C4-2B (cell line): ENCODE results near the gene CFAP161.
A peak's percentile ranks its signal among the peaks of the same experiment; 100 is the strongest.

Source experiments
- CTCF ChIP-seq: fragments of 450-650 bp; conservative IDR thresholded peaks from 2 replicates; pipeline ENCODE4 v1.5.1; 2017; ENCODE audit warnings: mild to moderate bottlenecking
- ZFX ChIP-seq: fragments of 450-650 bp; IDR thresholded peaks from 2 replicates; pipeline ENCODE4 v1.6.1; 2017

- TF ChIP-seq CTCF (peak; percentile 18), ZFX (no peak)
These were observed 18.3 kb downstream of the CFAP161 start for GRCh38 chr15:81152339-81152738.
